ENCODE measurements around the gene MRPS9. TPM values are rescaled to one million over a fixed set of nuclear protein-coding genes. Genes with fewer than 3 reads are reported as not detected.

Gene MRPS9
- total and polyA plus RNA-seq, 9 of the 15 experiments (the other 6 are each of a cell fraction or from before 2014, with no cell fraction given), result 46.2 to 143 (median 65.6) TPM

- no peak for TF ChIP-seq CEBPZ (IDR thresholded peaks at IDR 0.05; ENCODE audit: borderline replicate concordance, low read depth, low read length)
Measured at GRCh38 chr2:105116348-105116747, 78.5 kb downstream of the MRPS9 start (continued).

- Histone ChIP-seq H3K4me2 (ENCODE audit: insufficient read depth, low read length) (no peak overlapping the region), H3K36me3 (ENCODE audit: control insufficient read depth, insufficient read depth, low read length) (no peaks in the 10 kb centered on the region), H4K20me1 (replicated peaks; ENCODE audit: control insufficient read depth, insufficient read depth, low read length) (no peaks in the 10 kb centered on the region), H3K79me2 (ENCODE audit: control insufficient read depth, insufficient read depth, low read length) (no peaks in the 10 kb centered on the region), H3K4me1 (replicated peaks in 1 of 2; ENCODE audit: control insufficient read depth in 2 of 2, insufficient read depth in 2 of 2, low read length in 2 of 2) (peaks cover 0 to 5% of the 10 kb centered on the region in 2 experiments; a peak in 2 of 5 replicates), H3K4me3 (no peak overlapping the region), H3K9me1 (ENCODE audit: control insufficient read depth, insufficient read depth, low read length) (no peaks in the 10 kb centered on the region), H3K9ac (ENCODE audit: insufficient read depth in 1 of 2, low read depth in 2 of 2, low read length in 2 of 2) (no peak overlapping the region), H3K27ac (ENCODE audit: extremely low read depth, low read depth, low read length) (no peak overlapping the region), H2AFZ (ENCODE audit: low read depth, low read length) (no peak overlapping the region), H3K27me3 (ENCODE audit: control insufficient read depth in 2 of 2, insufficient read depth in 2 of 2, low read length in 2 of 2) (no peaks in the 10 kb centered on the region), H3K9me3 (replicated peaks; ENCODE audit: control insufficient read depth, insufficient read depth, low read depth, low read length) (no peaks in the 10 kb centered on the region; the same call in 1 of the 2 replicates)
- TF ChIP-seq SIX5 (IDR thresholded peaks at IDR 0.05; ENCODE audit: borderline replicate concordance in 1 of 2, insufficient read depth in 1 of 2, low read depth in 1 of 2, low read length in 2 of 2), result no peak
- CTCF ChIA-PET (ENCODE audit: low intra/inter-chr PET ratio), result interaction anchor here (0.6 kb wide), 1 partner anchor 286 kb away, joined by 5 read pairs; no protein-coding TSS in a partner anchor
- in situ Hi-C loops (cut with MboI), result loop anchor here (5.0 to 25.0 kb wide), 2 partner anchors 175 to 420 kb away; no protein-coding TSS in a partner anchor
- 37% methylated on average over 6 of the region's 6 CpGs for WGBS (ENCODE audit: insufficient coverage, low coverage, missing lambda C conversion rate)
- FAIRE-seq, result no peak
- POLR2A ChIA-PET, result no interaction called here
- BruUV-seq (replicated peaks), result no TSS peak
- no peak for ATAC-seq
- intact Hi-C loops (cut with micrococcal nuclease), result loop anchor here (10.0 kb wide), 1 partner anchor 407 kb away; no protein-coding TSS in a partner anchor
- no peak for DNase-seq (ENCODE audit: extremely low read depth in 1 of 4, low spot score in 3 of 4)
Measured at GRCh38 chr2:105117565-105117964, 79.7 kb downstream of the MRPS9 start.

Measured in K562 (cell line).